Upper lobe of left lung (tissue), 4 donors: ENCODE results near the gene BCS1L.

Experiments
- CTCF ChIP-seq, 6 experiments: fragments of 450-650 bp in 4 of 6; fragments of 200-600 bp in 2 of 6; sonication (generic) in 2 of 6; IDR thresholded peaks; one replicate each; pipeline ENCODE4 v1.5.1; 2016 to 2019; ENCODE audit warnings: antibody characterized with exemption in 6 of 6
- POLR2A ChIP-seq, 4 donors: fragments of 450-650 bp; IDR thresholded peaks; one replicate each; pipeline ENCODE4 v1.5.1; 2016 to 2017; ENCODE audit warnings: antibody characterized with exemption in 4 of 4, mild to moderate bottlenecking in 2 of 4
- POLR2AphosphoS5 ChIP-seq, 2 donors: sonication (generic); formaldehyde crosslinking; IDR thresholded peaks; one replicate each; pipeline ENCODE4 v1.5.1; 2017; ENCODE audit warnings: antibody characterized with exemption in 2 of 2

- TF ChIP-seq CTCF (IDR thresholded peaks at IDR 0.05) (no peak), POLR2AphosphoS5 (IDR thresholded peaks at IDR 0.05) (no peak), POLR2A (IDR thresholded peaks at IDR 0.05) (no peak)
Measured at GRCh38 chr2:218645126-218645525, 14.4 kb upstream of the BCS1L start.
